ENCODE data around the gene DPP10.

GRCh38 chr2:115070002-115070401, 627.6 kb downstream of the DPP10 start:
- TF ChIP-seq CTCF (IDR thresholded peaks at IDR 0.05): no peak
- TF ChIP-seq POLR2AphosphoS5 (IDR thresholded peaks at IDR 0.05): no peak
- TF ChIP-seq POLR2A (IDR thresholded peaks at IDR 0.05): no peak
